ENCODE results near the gene RNASE1.

RNASE1 gene

DNA sequence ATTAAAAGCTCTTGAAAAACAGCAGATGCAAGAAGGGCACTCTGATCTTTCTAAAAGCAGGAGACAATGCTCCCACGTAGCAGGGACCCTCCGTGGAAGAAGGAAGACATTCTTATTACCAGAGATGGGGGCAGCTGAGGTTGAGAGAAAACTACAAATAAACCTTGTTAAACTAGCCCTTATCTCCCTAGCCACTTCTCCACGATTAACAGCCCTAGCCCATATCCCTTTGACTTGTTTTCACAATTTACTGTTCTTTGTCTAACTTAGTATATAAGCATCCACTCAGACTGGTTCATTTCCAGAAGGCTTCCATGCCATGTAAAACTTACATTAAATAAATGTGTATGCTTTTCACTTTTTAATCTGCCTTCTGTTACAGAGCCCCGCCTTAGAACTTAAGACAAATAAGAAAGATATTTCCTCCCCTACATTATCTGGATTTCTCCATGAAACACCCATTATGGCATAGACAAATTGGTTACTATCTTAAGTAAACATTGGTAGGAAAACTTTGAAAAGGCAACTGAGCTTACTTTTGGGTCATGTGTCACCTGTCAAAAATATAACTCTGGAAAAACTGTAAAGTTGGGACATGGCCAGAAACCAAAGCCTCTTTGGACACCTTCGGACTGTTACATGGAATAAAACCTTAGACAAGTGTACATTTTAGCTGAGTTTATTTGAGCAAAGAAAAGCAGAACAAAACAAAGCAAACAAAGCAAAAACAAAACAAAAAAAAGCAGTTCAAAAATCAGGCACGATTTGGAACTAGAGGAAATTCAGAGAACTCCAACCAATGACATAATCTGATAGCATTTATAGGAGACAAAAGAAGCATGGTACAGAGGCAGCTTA lies 4.9 kb upstream of the RNASE1 start:
- no peak for DNase-seq

DNA sequence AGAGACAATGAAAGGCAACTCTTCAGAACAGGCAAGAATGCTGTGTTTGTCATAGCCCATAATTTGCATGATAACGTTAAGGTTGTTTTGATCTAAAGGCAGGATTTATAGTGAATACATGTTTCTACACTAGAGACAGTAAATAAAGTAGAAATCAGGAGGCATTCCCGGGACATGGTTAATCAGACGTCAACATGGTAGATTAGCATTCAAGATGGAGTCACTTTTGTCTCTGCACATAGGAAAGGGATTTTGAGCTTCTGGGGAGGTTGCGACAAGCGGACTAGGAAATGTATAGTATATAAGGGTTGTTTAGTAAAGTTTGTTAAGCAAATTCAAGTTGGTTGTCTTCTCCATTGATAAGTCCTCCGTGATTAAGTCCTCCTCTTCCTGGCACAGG lies 2.8 kb upstream of the RNASE1 start:
- no peak for DNase-seq

DNA sequence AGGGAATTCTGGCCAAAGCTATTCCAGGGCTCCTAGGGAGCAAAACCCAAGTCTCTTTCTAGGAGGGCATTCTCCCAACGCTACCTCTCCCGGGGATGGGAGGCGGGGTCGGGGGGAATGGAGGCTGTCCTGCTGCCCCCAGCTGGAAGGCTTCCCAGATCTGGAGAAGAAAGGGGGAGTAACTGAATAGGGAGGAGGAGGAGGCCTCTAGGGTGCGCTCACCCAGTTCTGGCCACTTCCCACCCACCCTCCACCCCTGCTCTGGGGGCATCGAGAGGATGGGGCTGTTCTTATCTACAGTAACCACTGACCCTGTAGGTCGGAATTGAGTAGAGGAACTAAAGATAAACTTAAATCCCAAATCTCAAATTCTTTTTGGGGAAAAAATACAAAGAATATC lies 579 bp upstream of the RNASE1 start:
- DNase-seq: no peak

DNA sequence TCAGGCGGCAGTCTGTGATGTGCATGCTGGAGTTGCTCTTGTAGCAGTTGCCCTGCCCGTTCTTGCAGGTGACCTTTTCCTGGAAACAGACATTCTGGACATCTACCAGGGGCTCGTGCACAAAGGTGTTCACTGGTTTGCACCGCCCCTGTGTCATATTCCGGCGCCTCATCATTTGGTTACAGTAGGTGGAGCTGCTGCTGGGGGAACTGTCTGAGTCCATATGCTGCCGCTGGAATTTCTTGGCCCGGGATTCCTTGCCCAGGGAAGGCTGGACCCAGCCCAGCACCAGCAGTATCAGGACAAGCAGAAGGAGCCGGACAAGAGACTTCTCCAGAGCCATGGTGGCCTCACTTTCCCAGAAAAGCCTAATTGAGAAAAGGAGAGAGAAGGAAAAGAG lies 918 bp downstream of the RNASE1 start:
- DNase-seq: no peak

DNA sequence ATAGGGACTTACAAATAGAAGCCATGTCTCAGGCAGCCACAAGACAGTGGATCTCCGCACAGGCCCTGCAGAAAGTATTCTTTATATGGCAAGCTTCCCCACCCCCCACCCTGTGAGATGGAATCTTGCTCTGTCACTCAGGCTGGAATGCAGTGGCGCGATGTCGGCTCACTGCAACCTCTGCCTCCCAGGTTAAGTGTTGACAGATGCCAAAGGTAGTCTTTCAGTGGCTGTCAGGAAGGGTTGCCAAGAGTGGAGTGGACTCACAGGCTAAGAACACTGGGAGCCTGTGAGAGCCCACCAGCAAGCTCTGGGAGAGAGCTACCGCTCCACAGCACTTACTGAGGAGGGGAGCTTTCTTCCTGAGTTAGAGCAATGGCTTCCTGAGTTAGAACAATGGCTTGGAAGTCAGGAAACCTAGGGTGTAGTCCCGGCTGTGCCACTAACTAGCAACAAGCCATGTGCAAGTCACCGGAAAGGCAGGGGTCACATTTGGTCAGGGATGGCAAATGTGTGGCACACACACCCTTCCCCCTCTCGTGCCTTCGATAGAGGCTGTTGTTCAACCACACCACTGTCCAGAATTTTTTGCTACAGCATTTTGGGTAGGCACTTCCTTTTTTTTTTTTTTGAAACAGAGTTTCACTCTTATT lies 2.6 kb downstream of the RNASE1 start:
- DNase-seq: no peak

DNA sequence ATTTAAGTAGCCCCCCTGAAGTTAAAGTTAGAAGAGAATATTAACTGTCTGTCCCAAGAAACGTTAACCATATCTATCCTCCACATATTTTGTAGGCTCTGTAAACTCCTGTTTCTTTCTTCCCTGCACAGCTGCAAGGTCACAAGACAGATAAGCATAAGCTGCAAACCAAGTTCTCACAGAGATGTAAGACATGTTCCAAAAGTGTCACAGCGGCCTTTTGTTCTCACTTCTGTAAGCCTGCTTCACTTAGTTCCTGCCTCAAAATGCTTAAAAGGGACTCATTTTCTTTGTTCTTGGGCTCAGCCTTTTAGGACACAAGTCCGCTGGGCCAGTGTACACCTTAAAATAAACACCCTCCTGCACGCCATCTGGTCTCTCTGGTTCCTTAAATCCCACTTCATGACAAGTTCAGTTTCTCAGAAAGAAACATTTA lies 3.2 kb downstream of the RNASE1 start:
- DNase-seq: no peak

DNA sequence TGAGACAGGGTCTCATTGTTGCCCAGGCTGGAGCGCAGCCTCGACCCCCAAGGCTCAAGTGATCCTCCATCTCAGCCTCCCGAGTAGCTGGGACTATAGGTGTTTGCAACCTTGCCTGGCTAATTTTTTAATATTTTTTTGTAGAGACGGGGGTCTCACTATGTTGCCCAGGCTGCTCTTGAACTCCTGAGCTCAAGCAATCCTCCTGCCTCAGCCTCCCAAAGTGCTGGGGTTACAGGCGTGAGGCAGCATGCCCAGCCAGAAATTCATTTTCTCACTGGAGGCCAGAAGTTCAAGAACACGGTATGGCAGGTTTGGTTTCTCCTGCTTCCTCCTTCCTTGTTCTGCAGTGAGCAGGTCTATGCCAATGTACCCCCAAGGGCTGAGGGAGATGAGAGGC lies 3.7 kb downstream of the RNASE1 start:
- no peak for DNase-seq

DNA sequence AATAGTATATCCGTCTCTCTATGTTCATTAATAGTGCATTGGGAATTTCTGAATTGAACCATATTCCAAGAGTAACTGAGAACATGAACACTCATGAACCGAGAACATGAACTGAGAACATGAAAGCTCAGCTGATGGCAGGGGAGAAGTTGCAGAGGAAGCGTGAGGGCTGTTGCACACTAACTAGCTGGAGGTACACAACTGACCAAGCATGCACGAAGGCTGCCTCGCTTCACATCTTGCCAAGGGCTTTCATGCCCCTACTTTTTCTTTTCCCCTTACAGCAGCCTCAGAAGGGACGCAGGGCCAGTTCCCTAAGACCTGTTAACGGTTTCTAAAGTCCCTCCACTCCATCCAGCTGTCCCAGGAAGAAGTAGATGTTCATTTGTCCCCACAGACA lies 4.3 kb downstream of the RNASE1 start:
- DNase-seq: no peak

DNA sequence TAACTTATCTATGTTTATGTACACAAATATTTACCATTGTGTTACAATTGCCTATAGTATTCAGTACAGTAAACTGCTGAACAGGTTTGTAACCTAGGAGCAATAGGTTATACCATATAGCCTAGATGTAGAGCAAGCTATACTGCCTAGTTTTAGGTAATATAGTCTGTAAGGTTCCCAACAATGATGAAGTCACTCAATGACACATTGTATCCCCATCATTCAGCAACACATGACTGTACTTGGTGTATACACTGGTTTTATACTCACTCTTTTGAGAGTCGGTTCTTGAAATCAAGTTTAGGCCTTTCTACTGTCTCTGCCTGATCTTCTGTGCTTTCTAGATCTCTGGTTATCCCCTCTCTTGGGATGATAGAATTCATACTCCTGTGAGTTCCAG lies 5.5 kb downstream of the RNASE1 start:
- no peak for DNase-seq

DNA sequence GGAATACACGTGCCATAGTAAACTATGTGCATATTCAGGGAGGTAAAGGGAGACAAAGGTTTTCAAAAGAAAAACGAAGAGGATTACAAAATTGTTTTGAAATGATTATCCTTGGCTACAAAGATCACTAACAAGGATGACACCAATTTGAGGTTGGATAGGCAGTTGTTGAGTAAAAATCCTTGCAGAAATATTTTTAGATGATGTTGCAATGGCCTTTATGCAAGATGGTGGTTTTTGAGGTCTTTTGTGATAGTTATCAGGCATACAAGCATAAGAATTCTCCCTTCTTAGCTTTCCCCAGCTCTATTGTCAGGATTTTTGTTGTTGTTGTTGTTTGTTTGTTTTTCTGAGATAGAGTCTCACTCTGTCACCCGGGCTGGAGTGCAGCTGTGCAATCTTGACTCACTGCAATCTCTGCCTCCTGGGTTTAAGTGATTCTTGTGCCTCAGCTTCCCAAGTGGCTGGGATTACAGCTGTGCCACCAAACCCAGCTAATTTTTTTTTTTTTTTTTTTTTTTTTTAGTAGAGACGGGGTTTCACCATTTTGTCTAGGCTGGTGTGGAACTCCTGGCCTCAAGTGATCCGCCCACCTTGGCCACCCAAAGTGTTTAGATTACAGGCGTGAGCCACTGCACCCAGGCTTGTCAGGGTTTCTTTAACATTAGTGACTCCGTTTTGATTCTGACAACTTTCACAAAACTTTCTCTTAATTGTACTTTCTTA lies 7.8 kb downstream of the RNASE1 start:
- no peak for DNase-seq

DNA sequence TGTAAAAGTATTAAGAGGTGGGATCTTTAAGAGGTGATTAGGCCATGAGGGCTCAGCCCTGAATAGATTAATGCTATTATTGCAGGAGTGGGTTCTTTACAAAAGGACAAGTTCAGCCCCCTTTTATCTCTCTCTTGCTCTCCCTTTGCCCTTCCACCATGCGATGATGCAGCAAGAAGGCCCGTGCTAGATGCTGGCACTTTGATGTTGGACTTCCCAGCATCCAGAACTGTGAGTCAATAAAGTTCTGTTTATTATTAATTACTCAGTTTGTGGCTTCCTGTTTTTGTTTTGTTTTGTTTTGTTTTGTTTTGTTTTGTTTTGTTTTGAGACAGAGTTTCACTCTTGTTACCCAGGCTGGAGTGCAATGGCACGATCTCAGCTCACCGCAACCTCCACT lies 10.1 kb downstream of the RNASE1 start:
- no peak for DNase-seq

DNA sequence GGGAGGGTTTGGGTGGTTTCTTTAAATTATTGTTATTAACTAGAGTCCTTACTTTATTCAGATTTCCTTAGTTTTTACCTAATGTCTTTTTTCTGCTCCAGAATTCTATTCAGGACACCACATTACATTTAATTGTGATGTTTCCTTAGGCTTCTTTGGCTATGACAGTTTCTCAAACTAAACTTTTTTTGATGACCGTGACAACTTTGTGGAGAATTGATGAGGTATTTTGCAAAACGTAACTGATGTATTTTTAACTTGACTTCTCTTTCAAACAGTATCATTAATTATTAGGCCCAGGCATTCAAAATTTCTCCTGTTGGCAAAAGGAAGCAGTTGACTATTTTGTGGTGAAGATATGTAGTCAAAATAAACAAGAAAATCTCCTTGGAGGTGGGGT lies 11.0 kb downstream of the RNASE1 start:
- DNase-seq: no peak

DNA sequence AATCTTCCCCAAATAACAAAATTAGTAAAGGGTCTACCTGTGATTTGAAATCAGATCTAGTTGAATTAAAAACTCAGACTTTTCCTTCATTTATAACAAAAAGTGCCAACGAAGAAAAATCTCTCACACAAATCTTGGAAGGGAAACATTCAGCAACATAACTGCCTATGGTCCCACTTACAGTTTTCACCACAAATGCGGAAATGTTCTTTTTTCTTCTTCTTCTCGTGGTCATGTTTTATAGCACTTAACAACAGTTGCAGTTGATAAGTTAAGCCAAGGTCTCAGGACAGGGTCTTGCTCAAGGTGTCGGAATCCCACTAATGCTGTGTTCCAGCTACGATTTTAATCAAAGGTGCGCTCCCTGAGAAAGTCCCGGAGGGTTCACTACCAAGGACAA lies 11.5 kb downstream of the RNASE1 start:
- no peak for DNase-seq

DNA sequence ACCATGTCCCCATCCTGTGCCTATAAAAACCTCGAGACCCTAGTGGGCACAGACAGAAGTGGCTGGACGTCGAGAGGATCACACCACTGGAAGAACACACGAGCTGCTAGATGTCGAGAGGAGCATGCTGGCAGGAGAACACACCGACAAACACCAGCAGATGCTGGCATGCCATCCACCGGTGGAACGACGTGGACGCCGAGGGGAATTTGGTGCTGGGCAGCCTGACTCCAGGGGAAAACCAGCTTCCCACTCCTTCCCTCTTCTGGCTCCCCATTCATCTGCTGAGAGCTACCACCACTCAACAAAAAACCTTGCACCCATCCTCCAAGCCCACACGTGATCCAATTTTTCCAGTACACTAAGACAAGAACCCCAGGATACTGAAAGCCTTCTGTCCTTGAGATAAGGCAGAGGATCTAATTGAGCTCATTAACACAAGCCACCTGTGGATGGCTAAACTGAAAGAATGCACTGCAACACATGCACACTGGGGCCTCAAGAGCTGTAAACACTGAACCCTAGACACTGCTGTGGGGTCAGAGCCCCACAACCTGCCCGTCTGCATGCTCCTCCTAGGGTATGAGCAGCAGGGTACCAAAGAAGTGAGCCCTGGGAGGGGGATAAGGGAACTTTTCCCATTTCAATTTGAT lies 12.1 kb downstream of the RNASE1 start:
- no peak for DNase-seq

DNA sequence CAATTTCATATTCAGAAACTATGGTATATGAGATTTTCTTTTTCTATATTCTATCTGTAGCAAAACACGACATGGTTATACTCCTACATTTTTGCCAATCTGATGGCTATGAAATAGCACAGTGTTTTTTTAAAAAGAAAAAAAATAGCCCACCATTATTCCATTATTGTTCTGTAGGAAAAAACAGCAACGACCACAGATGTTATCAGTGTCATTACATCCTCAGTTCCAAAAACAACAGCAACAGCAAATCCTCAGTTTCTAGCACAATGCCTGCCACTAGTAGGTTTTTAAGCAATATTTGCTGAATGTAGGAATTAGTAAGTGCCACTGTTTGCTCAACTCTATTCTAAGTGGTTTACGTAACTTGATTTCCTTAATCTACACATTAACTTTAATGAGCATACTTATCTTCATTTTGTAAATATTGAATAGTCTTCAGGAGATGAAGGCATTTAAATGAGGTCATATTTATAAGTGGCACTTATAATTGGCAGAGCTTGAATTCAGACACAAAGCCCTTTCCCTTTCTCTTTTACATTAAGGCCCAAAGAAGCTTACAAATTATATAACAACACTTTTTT lies 13.3 kb downstream of the RNASE1 start:
- DNase-seq: no peak

DNA sequence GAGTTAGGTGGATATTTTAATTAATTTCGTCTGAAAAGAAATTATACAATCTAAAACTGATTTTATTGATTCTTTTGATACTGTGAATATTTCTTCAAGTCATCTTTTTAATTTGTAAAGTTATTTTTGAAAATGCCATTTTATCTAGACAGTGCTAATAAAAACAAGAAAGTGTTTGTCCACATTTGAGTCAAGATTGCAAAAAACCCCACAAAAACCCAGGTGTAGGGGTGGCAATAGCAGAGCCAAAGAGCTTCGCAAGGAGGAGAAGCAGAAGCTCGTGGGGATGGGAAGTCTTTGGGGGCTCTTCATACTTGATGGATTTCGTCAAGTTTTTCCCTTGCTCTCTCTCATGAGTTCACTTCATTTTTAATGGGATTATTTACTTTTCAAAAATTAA lies 15.6 kb downstream of the RNASE1 start:
- DNase-seq: no peak

DNA sequence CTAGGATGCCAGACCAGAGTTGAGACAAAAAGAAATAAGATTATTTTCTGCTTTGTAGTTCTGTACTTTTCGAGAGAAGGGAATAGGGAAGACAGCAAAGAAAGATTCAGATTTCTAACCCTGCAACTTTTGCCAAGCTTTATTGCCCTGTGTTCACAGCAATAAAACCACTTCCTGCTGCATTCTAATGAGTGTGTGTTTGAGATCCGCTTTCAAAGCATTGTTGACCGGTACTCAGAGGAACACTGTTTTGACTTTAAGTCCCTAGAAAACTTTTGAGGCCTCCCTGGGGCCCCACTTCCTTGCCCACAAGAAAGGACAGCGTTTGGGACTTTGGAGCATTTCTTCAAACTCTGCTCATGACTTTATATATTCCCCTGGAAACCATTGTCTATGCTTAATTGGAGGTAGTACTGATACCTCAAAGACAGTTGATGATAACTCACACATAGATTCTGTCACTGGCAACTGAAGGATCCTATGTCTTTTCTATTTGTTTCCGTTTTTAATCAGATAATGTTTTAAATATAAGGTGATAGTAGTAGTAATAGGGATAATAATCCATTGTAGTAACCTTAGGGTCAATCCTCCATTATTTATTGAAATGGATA lies 20.3 kb downstream of the RNASE1 start:
- DNase-seq: no peak

DNA sequence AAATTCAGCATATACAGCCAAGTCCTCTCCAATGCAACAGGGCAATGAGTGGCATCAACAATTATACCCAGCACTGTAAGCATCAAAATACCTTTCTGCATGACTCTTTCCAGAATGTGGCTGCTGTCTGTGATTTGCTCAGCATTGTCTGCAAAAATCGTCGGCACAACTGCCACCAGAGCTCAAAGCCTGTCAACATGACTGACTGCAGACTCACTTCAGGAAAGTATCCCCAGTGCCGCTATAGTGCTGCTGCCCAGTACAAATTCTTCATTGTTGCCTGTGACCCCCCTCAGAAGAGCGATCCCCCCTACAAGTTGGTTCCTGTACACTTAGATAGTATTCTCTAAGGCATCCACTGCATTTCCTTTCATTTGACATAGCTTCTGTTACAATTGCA lies 20.8 kb downstream of the RNASE1 start:
- no peak for DNase-seq

DNA sequence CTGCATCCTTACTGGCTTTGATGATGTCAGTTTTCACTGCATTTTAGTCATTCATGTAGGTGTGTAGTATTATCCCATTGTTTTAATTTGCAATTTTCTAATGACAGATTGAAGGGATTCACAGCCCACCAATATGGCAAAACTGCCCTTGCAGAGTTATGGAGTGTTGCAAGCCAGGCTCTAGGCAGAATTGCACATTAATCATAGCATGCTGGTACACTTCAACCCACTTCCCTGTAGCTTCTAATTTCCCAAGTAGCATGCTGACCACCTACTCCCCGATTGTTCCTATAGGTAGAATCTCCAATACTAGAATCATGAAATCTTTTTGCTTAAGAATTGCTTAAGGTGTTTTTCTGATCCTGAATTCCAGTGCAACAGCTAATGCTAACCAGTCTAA lies 26.7 kb downstream of the RNASE1 start:
- no peak for DNase-seq

DNA sequence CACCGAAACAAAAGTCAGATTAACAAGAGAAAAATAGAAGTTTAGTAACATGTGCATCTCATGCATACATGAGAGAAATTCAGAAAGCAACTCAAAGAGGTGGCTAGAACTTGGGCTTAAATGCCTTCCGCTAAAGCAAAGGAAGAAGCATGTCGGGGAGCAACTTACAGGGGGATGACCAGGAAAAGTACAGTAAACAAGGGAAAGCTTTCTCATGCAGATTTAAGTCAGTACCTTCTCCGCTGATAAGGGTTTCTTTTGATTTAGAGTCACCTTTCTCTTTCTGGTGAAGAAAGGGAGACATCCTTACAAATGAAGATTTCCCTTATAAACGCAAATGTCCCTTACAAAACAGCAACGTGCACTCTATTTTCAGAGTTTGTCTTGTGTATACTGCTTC lies 27.6 kb downstream of the RNASE1 start:
- no peak for DNase-seq

DNA sequence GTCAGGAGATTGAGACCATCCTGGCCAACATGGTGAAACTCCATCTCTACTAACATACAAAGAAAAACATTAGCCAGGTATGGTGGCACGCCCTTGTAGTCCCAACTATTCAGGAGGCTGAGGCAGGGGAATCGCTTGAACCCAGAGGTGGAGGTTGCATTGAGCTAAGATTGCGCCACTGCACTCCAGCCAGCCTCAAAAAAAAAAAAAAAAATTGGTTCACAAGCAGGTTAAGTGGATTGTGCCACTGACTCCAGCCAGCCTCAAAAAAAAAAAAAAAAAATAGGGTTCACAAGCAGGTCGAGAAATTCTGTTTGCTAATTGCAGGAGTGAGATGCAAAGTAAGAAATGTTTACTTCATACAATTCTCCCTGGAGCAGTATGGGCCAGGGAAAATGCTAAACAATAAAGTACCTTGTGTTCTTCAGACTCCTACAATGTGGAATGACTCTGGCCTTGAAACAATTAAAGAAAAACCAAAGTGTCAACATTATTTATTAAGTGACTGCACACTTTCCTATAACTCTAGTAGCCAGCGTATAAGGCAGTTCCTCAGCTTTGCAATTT lies 28.3 kb downstream of the RNASE1 start:
- no peak for DNase-seq

DNA sequence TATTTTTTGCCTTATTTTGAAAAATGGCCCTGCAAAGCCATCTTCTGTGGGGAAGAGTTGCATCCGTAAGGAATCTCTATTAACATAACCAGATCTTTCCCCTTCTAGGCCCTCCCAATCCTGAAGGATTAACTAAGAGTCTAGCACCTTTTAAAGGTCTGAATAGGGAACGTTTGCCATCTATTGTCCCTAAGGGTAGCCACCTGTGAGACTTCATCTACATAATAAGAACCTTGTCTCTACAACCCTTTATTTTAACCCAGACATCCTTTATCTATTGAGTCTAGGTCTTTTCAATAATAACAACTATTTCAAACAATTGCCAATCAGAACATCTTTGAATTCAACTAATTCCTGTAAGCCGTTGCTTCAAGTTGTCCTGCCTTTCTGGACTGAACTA lies 30.0 kb downstream of the RNASE1 start:
- no peak for DNase-seq

All from NCI-H1092 treated with DMSO at 0.1 percent for 48 hours (cell line).